VCaP (cell line): Measurements from ENCODE around the gene WNT7B.

Experiments used
- H3K27ac ChIP-seq: fragments of 450-650 bp; 2 replicates; pipeline ENCODE4 v1.5.1; 2017
- CTCF ChIP-seq: fragments of 450-650 bp; conservative IDR thresholded peaks from 2 replicates; pipeline ENCODE4 v1.5.1; 2017; ENCODE audit warnings: mild to moderate bottlenecking, moderate library complexity

The WNT7B gene

GRCh38 chr22:45905924-45906865 is 70.8 kb downstream of the WNT7B start:
- no peak for TF ChIP-seq CTCF
- H3K27ac ChIP-seq, result no peak overlapping the region

DNA sequence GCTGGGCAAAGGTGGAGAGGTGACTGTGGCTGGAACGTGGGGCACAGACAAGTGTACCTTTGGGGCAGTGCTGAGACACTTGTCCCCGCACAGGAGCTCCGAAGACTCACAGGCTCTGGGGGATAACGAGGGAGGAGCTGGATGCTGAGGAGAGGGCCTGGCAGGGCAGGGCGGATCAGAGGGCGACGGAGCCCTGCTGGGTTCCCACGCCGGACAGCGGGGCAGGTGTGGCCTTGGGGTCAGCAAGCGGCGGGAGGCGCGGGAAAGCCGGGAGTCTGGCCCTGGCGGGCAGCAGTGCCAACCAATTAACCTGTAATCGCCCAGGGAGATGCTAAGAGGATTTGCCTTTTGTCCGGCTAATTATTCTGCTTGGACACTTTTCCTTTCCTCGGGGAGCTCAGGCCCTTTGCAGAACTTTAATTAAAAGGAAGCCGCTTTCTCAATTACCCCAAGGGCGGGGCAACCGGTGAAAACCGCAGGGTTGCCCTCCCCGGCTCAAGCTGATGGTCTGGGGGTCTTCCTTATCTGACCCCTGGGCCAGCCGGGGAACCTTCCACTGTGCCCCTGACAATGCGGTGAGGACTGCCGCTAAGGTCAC is 71.5 kb downstream of the WNT7B start:
- TF ChIP-seq CTCF, result no peak
- no peak overlapping the region for H3K27ac ChIP-seq

- TF ChIP-seq CTCF, result no peak
- no peak overlapping the region for H3K27ac ChIP-seq
These were observed 72.7 kb downstream of the WNT7B start for GRCh38 chr22:45904236-45904635.

GRCh38 chr22:45903355-45904135 is 73.4 kb downstream of the WNT7B start:
- TF ChIP-seq CTCF, result no peak
- no peak overlapping the region for H3K27ac ChIP-seq

DNA sequence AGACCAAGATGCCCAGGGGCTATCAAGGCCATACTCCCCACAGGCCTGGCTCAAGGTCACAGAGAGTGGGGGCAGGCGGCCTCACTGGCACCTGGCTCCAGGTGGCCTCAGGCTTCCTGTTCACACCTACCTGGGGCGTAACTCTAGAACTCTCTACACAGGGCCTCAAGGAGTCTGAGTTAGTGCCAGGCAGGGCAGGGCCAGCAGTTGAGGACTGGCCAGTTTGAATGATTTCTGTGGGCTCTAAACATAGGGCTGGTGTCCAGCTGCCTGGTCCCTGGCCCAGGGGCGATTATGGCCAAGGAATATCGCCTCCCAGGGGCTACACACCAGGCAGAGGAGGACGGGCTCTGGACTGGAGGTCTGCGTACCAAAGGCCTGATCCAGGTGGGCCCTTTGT is 79.2 kb downstream of the WNT7B start:
- TF ChIP-seq CTCF, result no peak
- peak overlapping the region; percentile 72 for H3K27ac ChIP-seq

DNA sequence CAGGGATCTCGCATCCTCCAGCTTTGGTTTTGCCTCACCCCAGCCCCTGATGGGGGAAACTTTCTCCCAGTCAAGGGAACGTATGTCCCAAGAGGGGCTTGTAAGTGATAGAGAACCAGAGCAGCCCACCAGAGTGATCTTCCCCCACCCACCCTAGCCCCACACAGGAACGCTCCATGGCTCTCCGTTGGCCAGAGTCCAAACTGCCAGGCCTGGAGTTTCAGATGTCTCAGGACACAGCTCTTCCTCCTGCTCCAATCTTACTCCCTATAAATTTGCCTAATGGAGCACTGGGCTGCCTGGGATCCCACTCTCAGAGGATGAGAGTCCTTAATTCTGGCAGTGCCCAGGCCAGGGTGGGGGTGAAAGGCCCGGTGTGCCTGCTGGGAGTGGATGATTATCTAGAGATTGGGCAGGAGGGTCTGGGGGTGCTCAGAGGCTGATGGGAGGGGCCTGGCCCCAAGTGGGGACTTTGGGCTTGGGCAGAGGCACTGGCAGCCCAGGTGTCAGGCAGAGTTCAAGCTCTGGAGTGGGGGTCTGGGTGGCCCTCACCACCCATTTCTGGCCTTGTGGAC is 79.9 kb downstream of the WNT7B start:
- no peak for TF ChIP-seq CTCF
- peak overlapping the region; percentile 72 for H3K27ac ChIP-seq
